H1 (cell line): ENCODE data around the gene VAPA.

Experiments
- BCL11A ChIP-seq, 2 experiments: IDR thresholded peaks; one replicate each; pipeline ENCODE4 v1.6.1; 2011; ENCODE audit warnings: low read depth in 2 of 2, low read length in 2 of 2, mild to moderate bottlenecking in 2 of 2
- CEBPB ChIP-seq: IDR thresholded peaks from 2 replicates; pipeline ENCODE4 v1.6.1; 2012; ENCODE audit warnings: low read depth, low read length
- CHD2 ChIP-seq: IDR thresholded peaks from 2 replicates; pipeline ENCODE4 v1.6.1; 2012; ENCODE audit warnings: low read length, improper control_type of control experiment
- GTF2F1 ChIP-seq: IDR thresholded peaks from 2 replicates; pipeline ENCODE4 v1.6.1; 2012; ENCODE audit warnings: low read depth, low read length, improper control_type of control experiment, borderline replicate concordance
- JUND ChIP-seq: IDR thresholded peaks from 2 replicates; pipeline ENCODE4 v1.6.1; 2011; ENCODE audit warnings: mild to moderate bottlenecking, improper control_type of control experiment, low read length
- POLR2A ChIP-seq, 2 experiments: IDR thresholded peaks; 1 replicate in 1 of 2; 2 replicates in 1 of 2; pipeline ENCODE4 v1.6.1; 2011; ENCODE audit warnings: low read depth in 2 of 2, low read length in 2 of 2, mild to moderate bottlenecking in 2 of 2; ENCODE audit errors: control extremely low read depth in 1 of 2
- POLR2AphosphoS5 ChIP-seq: IDR thresholded peaks from 2 replicates; pipeline ENCODE4 v1.6.1; 2011; ENCODE audit warnings: low read depth, low read length
- TCF12 ChIP-seq: IDR thresholded peaks from 2 replicates; pipeline ENCODE4 v1.6.1; 2011; ENCODE audit warnings: low read depth, mild to moderate bottlenecking, low read length
- TF ChIP-seq, protein P1 (sequence below), 3 experiments: IDR thresholded peaks; 1 replicate in 2 of 3; 2 replicates in 1 of 3; pipeline versions ENCODE4 v1.5.1 to v1.6.1; 2011; ENCODE audit warnings: low read length in 3 of 3, mild to moderate bottlenecking in 3 of 3, inconsistent platforms in 2 of 3, low read depth in 1 of 3, moderate library complexity in 1 of 3; ENCODE audit not compliant: insufficient read depth in 1 of 3; ENCODE audit errors: control extremely low read depth in 1 of 3

DNA sequence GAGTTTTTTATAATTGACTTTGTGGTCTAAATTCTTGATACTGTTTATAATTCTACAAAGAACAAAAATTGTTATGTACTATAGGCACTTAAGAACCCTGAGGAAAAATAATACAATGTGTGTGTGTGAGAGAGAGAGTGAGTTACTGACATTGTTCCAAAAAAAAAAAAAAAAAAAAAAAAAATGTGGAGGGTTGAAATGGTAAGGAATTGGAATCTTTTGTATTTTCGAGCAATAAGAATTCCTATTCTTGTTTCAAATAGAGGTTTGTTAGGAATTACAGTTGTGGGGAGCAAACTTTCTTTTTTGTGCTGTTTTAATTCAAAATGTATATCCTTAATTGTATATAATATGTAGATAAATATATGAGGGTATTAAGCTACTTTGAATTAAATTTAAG, 45.7 kb downstream of the VAPA start:
- TF ChIP-seq, protein P1, sequence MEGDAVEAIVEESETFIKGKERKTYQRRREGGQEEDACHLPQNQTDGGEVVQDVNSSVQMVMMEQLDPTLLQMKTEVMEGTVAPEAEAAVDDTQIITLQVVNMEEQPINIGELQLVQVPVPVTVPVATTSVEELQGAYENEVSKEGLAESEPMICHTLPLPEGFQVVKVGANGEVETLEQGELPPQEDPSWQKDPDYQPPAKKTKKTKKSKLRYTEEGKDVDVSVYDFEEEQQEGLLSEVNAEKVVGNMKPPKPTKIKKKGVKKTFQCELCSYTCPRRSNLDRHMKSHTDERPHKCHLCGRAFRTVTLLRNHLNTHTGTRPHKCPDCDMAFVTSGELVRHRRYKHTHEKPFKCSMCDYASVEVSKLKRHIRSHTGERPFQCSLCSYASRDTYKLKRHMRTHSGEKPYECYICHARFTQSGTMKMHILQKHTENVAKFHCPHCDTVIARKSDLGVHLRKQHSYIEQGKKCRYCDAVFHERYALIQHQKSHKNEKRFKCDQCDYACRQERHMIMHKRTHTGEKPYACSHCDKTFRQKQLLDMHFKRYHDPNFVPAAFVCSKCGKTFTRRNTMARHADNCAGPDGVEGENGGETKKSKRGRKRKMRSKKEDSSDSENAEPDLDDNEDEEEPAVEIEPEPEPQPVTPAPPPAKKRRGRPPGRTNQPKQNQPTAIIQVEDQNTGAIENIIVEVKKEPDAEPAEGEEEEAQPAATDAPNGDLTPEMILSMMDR (IDR thresholded peaks at IDR 0.05; ENCODE audit: control extremely low read depth in 1 of 3, insufficient read depth in 1 of 3, low read depth in 1 of 3, low read length in 3 of 3): no peak
- no peak for TF ChIP-seq POLR2A (IDR thresholded peaks at IDR 0.05; ENCODE audit: control extremely low read depth in 1 of 2, low read depth in 2 of 2, low read length in 2 of 2)
- TF ChIP-seq POLR2AphosphoS5: no peak
- no peak for TF ChIP-seq JUND
- no peak for TF ChIP-seq BCL11A (IDR thresholded peaks at IDR 0.05; ENCODE audit: low read depth in 2 of 2, low read length in 2 of 2)
- no peak for TF ChIP-seq TCF12
- TF ChIP-seq CEBPB: no peak
- TF ChIP-seq GTF2F1: no peak
- no peak for TF ChIP-seq CHD2
